Islet of Langerhans (tissue), 1 donor: ENCODE results near the gene OOSP4A.
"Not testable (repeated sequence)": the region's sequence is repeated elsewhere in the genome, so short reads cannot be mapped to it uniquely, and the experiment has no call there.

Source experiments
- FAIRE-seq: peaks from one replicate; lab custom pipeline; 2011; peaks lifted over from hg19 to GRCh38; lab: Jason Lieb, UNC

The OOSP4A gene

GRCh38 chr11:59981106-59981770 is 17.4 kb downstream of the OOSP4A start:
- FAIRE-seq = no peak

GRCh38 chr11:59982037-59982436 is 18.2 kb downstream of the OOSP4A start:
- FAIRE-seq = not testable (repeated sequence)

GRCh38 chr11:59983212-59983611 is 19.4 kb downstream of the OOSP4A start:
- no peak for FAIRE-seq

- no peak for FAIRE-seq
Observed at GRCh38 chr11:59984368-59984767, 20.5 kb downstream of the OOSP4A start.

- FAIRE-seq = no peak
Observed at GRCh38 chr11:59990421-59990820, 26.6 kb downstream of the OOSP4A start.

- FAIRE-seq = no peak
Observed at GRCh38 chr11:59992425-59992824, 28.6 kb downstream of the OOSP4A start.

- FAIRE-seq = no peak
Observed at GRCh38 chr11:59997800-59998199, 34.0 kb downstream of the OOSP4A start.

GRCh38 chr11:59999691-60000090 is 35.9 kb downstream of the OOSP4A start:
- FAIRE-seq = no peak

- no peak for FAIRE-seq
Observed at GRCh38 chr11:60003729-60004128, 39.9 kb downstream of the OOSP4A start.

- no peak for FAIRE-seq
Observed at GRCh38 chr11:60005360-60005759, 41.5 kb downstream of the OOSP4A start.

- no peak for FAIRE-seq
Observed at GRCh38 chr11:60016881-60017280, 53.0 kb downstream of the OOSP4A start, which contains the start of gene OOSP4B. Gene OOSP4B (plus strand): TSS chr11:60017181.

- FAIRE-seq = no peak
Observed at GRCh38 chr11:60018058-60018457, 54.2 kb downstream of the OOSP4A start.
